Measurements from ENCODE around the gene TLR8. TPM values are rescaled to one million over a fixed set of nuclear protein-coding genes. Genes with fewer than 3 reads are reported as not detected.

TLR8 gene
- total RNA-seq, 1 experiment from 2014 or later, result not detected

- TF ChIP-seq ZBTB43 (CRISPR knock-in tag; IDR thresholded peaks at IDR 0.05), result no peak
- TF ChIP-seq E2F4 (CRISPR knock-in tag; IDR thresholded peaks at IDR 0.05; ENCODE audit: borderline replicate concordance, low read depth), result no peak
Observed at GRCh38 chrX:12921886-12922598, 15.6 kb downstream of the TLR8 start (continued).

- H3K27me3 Mint-ChIP-seq (ENCODE audit: low read depth), result no peaks in the 10 kb centered on the region
Observed at GRCh38 chrX:12922599-12922919, 16.1 kb downstream of the TLR8 start.

GRCh38 chrX:12929701-12930100 lies 23.3 kb downstream of the TLR8 start:
- Mint-ChIP-seq H3K36me3 (no peaks in the 10 kb centered on the region; the same call in 1 of the 2 replicates), H3K27ac (no peak overlapping the region), H3K27me3 (ENCODE audit: low read depth) (no peaks in the 10 kb centered on the region), H3K4me1 (no peaks in the 10 kb centered on the region), H3K9me3 (peaks cover 36% of the 10 kb centered on the region), H3K4me3 (no peak overlapping the region)
- DNase-seq (ENCODE audit: low spot score), result no peak
- no peak for ATAC-seq
- CTCF ChIA-PET, result no interaction called here
- POLR2A ChIA-PET, result no interaction called here
- TF ChIP-seq ATF3 (CRISPR knock-in tag; conservative IDR thresholded peaks at IDR 0.05), result no peak
- TF ChIP-seq CTCF (IDR thresholded peaks at IDR 0.05), result no peak
- no peak for TF ChIP-seq USF1 (CRISPR knock-in tag; IDR thresholded peaks at IDR 0.05)
- TF ChIP-seq E2F5 (CRISPR knock-in tag; IDR thresholded peaks at IDR 0.05), result no peak
- no peak for TF ChIP-seq RELA (CRISPR knock-in tag; IDR thresholded peaks at IDR 0.05; ENCODE audit: borderline replicate concordance)

More at GRCh38 chrX:12922599-12922919, 16.1 kb downstream of the TLR8 start:
- ChIA-PET POLR2A (no interaction called here), CTCF (interaction anchor here (0.8 to 1.3 kb wide), 2 partner anchors 24 to 25 kb away, joined by 3 to 4 read pairs; no protein-coding TSS in a partner anchor)
- no peak for ATAC-seq
- TF ChIP-seq ARID4B (CRISPR knock-in tag; IDR thresholded peaks at IDR 0.05; ENCODE audit: borderline replicate concordance) (no peak), USF2 (CRISPR knock-in tag; IDR thresholded peaks at IDR 0.05) (no peak), E2F5 (CRISPR knock-in tag; IDR thresholded peaks at IDR 0.05) (no peak)
- no peak overlapping the region for H3K27ac Mint-ChIP-seq
- peaks cover 10% of the 10 kb centered on the region for H3K9me3 Mint-ChIP-seq
- DNase-seq (ENCODE audit: low spot score), result no peak
- no peak overlapping the region for H3K4me3 Mint-ChIP-seq
- H3K36me3 Mint-ChIP-seq, result no peaks in the 10 kb centered on the region
- no peaks in the 10 kb centered on the region for H3K4me1 Mint-ChIP-seq

Data from WTC11 (cell line).